T1000 (cell line): ENCODE results near the gene APEX1.
"Not testable (repeated sequence)": the region's sequence is repeated elsewhere in the genome, so short reads cannot be mapped to it uniquely, and the experiment has no call there.

ENCODE experiments used
- DNase-seq: peaks from one replicate; lab custom pipeline; 2025; ENCODE audit warnings: mixed read lengths; lab: John Stamatoyannopoulos, UW

The APEX1 gene

DNA sequence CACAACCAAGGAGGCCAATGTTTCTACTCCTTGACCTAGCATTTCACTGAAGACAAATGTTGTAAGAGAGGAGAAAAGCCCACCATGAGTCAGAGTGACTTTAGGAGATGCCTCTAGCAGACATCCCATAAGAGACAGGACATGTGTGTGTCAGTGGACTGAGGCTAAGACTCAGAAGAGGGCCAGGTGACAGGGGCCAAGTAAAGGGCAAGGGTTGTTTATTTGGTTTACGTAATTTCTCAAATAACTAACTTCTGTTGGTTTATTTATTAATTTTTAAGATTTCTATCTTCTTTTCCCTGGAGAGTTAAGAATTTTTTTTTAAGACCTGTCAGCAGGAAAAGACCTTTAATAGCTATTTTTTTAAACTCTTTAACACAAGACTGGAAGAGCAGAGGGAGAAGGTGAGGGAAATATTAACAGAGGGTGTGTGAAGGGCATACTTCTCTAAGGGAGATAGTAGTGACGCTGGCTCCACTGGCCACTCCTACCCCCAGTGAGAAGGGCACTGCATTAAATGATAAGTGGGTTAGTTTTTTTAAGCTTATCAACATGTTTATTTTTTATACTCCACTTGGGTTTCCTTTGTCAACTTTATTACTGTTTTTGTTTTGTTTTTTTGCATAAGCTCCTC, 17.6 kb downstream of the APEX1 start:
- no peak for DNase-seq

DNA sequence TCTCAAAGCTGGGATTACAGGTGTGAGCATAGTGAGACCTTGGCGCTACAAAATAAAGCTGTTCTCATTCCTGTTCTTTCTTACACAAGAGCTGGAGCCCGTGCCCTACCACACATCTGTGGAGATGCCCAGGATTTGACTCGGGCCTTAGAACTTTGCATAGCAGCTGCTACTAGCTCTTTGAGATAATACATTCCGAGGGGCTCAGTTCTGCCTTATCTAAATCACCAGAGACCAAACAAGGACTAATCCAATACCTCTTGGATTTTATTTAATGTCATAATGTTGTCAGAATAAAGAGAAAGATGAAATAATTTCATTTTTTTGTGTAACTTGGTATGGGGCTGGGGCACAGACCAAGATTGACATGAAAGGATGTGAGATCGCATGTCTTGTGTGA, 21.8 kb downstream of the APEX1 start:
- DNase-seq = no peak

DNA sequence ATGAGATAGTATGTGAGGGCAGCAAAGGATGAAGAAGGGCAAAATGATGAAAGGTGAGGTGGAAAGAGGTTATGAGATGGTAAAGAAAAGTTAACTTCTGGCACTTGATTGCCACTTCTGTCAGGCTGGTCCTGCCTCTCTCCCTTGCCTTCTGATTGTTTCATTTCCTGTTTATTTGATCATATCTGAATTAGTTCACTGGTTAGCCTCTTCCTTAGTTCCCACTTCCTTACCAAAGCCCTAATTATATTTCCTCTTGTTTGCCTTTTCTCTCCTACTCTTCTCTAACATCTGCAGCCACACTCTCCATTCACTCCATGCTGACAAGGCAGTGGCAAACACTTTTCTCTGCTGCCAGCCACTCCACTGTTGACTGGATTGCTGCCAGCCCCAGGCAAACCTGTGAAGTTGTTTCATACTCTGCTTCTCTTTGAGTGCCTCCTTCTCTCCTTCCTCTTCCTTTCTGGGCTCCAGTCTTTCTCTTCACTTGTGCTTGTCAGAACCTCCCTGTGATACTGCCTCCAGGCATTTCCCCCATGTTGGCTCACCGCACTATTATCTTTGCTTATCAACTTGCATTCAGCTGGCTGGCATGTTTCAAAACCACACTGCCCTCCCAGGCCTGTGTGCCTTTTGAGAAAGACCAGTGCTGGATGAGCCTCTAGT, 22.3 kb downstream of the APEX1 start:
- DNase-seq = peak; percentile 47

DNA sequence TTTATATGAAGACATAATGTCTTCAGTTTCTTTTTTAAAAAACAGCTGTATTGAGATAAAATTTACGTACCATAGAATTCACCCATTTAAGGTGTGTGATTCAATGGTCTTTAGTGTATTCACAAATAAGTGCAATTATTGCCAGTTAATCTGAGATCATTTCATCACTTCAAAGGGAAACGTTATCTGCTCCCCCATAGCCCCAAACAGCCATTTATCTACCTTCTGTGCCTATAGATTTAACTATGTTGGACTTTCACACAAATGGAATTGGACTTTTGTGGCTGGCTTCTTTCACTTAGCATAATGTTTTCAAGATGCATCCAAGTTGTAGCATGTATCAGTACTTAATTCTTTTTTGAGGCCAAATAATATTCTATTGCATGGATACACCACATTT, 23.9 kb downstream of the APEX1 start:
- DNase-seq = no peak

DNA sequence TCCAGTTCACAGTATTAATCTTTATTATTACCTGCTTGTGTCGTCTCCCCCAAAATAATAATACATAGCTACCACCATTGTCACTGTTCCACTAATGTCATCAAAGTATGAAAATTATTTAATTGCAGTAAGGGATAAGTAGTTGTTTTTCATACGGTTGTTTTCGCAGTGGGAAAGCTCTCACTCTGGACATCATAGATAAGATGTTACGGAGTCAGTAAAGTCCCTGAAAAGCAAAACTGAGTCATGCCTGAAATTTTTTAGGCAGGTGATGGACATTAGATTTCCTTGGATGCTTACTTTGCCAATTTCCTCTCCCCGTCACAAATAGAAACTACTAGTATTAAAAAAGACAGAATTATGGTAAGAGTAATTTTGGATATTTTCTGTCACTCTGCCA, 27.4 kb downstream of the APEX1 start:
- no peak for DNase-seq

DNA sequence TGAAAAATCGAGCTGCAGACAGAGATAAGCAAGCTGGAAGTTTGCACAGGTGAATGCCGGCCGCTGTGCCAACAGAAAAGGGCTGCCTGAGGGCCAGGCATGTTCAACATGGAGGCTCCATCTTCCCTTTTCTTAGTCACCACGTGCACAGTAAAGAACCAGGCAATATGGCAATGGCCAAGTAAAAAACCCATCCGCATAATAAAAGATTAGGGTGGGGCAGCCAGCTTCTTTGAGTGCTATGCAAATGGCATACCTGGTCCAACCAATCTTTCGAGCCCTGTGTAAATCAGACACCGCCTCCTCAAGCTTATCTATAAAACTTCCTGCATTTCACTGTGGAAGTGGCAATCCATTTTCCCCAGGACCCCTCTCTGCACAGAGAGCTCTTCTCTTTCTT, 30.9 kb downstream of the APEX1 start:
- DNase-seq = no peak

DNA sequence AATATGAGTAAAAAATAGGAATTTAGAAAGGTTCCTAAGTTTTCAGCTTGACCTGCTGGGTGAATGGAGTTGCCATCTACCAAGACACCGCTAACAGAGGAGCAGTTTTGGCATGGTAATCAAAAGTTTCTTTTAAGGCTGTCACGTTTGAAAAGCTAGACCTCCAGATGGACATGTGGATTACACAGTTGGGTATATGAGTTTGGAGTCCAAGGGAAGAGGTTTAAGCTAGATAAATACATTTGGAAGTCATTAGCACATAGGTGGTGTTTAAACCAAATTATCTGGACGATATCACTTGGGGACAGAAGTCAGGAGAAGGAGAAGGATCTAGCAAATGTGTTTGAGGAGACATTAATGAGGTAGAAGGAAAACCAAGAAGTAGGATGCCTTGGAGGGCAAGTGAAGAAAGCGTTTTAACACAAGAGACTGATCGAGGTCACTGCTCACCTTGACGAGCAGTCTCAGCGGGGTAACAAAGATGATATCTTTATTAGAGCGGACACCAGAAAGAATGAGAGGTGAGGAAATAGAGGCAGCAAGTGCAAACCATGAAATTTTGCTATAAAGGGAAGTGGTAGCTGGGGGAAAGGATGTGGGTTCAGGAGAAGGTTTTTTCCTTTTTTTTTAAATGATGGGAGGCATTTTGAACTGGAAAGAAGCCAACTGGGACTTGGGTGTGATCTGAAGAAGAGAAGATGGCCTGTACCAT, 31.8 kb downstream of the APEX1 start:
- DNase-seq = no peak

DNA sequence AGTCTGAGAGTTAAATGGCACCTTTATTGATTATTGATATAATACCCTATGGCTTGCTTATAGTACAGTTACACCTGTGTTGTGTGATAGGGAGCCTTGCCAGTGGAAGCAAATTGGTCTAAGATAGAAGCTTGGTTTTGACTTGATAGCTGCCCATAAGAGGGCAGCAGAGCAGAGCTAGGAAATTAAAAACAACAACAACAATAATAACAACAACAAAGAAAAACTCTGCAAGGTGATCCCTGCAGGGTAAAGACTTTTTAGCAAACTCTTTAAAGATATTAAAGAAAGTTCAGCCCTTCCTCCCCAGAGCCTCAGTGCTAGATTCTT, 32.3 kb downstream of the APEX1 start:
- no peak for DNase-seq

DNA sequence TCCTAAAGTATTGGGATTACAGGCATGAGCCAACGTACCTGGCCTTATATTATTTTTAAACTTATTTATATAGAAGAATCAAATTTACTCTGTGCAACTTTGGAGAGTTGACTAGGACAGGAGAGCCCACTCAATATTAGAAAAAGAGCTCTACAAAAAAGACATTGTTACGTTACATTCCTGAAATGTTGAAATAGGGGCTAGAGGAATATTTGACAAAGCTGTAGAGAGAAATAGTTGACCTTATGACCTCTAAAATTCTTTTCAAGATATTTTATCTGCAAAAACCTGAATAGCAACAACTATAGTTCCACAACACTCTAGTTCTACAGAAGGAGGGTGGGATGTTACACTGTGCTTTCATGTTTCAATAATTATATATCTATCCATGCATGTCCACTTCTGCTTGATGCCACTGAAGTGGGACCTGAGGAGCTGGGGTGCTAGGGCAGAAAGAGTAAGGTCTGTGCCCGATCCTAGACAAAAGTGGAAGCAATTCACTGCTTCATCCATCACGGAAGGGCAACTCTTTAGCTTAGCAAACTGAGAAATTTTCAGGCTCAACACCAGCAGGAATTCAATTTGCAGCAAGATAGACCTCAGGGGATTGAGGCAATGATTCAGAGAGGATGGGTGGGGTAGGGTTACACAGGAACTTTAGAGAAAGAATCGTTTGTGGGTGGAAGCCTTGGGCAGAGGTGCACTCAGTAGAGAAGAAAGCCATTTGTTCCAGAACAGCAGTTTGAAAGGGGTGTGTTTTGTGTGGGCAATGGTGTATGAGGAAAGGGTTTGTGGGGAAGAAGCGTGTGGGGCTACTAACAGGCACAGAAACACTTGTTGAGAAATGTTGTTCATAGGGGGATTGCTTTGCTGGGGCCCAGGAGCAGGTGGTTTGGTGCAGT, 34.3 kb downstream of the APEX1 start:
- no peak for DNase-seq

DNA sequence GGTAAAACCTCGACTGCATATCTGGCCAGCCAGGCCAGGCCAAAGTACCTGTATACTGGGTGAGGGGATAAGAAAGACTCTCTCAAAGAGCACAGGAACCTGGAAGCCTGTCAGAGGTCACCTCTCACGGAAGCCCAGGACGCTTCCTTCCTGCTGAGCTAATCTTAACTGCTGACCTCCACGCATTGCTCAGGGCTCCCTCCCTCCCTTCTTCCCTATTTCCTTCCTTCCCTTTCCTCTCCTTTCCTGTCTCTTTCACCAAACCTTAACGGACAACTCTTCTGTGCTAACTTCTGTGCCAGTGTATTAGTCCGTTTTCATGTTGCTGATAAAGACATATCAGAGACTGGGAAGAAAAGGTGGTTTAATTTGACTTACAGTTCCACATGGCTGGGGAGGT, 35.5 kb downstream of the APEX1 start:
- no peak for DNase-seq

DNA sequence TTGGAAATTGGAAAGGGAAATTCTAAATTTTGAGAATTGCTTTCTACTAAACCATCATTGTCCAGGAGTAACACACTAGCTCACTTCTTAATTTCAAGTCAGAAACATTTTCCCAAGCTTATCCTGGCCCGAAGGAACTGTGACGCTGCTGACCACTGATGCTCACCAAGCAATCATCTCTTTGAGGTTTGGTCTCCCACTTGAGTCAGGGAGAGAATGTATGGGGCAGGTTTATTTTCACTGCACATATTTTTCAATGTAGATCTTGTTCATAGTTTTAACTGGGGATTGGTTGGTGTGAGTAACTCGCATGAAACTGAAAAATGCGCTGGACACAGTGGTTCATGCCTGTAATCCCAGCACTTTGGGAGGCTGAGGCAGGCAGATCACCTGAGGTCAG, 37.5 kb downstream of the APEX1 start:
- no peak for DNase-seq

DNA sequence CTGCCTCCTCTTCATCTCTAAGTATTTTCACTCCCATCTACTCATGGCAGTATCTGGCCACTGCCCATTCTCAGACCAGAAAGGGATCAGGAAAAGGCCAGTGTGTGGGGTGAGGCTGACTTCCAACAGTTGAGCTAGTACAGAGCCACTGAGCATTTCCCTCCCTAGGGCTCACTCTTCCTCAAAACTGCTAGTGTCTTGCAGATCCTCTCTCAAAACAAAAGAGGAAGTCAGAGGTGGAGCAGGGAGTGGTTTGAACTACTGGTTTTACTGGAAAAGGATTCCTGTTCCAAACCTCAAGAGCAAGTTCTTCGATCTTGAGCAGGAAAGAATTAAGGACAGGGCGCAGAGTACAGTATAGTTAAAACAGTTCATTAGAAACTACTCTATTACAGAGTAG, 38.6 kb downstream of the APEX1 start:
- no peak for DNase-seq

DNA sequence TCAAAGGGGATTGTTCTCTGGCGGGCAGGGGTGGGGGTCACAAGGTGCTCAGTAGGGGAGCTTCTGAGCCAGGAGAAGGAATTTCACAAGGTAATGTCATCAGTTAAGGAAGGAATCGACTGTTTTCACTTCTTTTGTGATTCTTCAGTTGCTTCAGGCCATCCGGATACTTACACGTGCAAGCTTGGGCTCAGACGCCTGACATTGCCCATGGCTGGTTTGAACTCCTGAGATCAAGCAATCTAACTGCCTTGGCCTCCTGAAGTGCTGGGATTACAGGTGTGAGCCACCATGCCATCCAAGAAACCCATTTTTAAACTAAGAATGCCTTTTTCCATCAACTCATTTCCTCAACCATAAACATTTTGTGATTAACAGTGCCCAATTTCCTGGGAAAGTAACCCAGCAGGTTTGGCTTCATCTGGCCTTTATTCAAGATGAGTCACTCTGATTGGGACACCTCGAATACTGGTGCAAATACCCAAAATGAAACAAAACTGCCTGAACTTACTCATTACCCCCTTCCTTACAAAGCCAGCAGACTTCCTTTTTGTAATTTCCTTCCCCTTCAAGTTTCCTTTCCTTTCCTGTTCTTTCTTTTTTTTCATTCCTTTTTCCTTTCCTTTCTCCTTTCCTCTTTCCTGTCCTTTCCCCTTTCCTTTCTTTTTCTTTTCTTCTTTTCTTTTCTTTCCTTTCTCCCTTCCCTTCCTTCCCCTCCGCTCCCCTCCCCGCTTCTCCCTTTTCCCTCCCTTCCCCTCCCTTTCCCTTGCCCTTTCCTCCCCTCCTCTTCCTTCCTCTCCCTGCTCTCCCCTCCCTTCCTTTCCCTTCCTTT, 40.1 kb downstream of the APEX1 start:
- no peak for DNase-seq

DNA sequence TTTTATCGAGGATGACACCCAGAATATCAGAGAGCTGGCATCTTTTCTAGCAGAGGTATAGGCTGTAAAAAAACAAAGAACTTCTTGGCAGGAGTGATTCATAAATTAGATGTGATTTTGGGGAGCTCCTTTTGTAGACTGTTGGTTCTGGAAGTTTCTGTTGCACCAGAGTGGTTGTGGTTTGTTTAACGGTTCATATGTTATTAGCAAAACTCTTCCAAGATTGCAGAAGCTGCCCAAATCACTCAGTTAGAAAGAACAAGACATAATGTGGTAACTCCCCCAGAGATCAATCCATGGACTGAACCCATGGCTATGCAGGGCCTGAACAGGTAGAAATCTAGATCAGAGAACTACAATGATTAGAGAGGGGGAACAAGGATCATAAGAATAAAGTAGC, 43.6 kb downstream of the APEX1 start:
- no peak for DNase-seq

DNA sequence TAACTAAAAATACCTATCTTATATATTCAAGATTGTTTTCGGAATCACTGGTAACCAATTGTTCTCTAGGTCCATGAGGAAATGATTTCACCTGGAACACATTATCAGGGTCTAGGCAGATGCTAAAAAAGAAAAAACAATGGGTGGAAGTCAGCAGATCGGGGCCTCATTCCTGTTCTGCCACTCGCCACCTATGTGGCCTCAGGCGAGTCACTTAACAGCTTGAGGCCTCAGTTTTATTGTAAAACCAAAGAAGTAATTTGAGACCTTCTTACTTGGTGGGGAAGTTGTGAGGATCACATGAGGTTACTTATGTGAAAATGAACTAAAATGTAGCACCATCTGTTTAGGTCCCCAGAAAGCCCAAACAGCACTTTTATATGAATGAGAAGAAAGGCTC, 44.1 kb downstream of the APEX1 start:
- no peak for DNase-seq

DNA sequence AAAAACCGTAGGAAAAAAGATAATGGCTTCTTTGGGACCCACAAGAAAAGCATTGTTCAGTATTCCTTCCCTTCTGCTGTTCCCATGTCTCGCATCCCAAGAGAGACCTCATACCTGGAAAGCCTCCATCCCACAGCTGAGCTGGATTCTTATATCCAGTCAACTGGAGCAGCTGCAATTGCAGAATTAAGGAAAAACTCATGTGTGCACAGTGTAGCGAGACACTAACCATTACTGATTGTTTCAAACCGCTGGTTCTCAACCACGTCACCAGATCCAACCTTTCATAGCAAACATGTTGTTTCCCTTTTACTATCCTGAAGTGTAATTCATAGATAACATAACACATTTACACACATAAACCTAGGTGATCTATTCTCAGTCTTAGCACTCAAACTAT, 44.9 kb downstream of the APEX1 start:
- DNase-seq = no peak

DNA sequence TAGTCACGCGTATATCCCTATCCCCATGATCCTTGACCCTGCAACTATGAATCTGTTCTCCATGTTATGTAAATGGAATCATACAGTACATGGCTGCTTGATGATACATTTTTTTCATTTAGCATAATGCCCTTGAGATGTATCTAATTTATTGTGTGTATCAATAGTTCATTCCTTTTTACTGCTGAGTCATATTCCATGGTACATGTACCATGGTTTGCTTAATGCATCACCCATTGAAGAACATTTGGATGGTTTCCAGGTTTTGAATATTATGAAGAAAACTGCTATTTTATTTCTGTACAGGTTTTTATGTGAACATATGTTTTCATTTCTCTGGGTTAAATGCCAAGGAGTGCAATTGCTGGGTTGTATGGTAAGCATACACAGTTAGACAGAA, 46.3 kb downstream of the APEX1 start:
- no peak for DNase-seq

DNA sequence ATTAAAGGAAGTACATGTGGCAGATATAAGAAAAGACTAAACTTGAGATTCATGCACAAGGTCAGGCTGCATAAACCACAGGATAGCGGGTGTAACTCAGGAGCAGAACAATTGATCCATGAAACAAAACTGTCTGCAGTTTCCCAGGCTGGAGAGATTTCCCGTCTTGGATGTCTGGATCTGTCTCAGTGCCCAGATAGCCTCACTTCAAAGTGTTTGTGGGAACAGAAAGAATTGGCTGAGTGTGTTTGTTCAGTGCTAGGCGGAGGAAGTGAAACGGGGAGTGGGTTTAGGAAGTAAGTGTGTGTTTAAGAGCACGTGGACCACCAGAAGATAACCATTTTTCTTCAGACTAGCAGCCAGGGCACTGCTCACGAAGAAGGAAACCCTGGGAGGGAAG, 48.9 kb downstream of the APEX1 start:
- DNase-seq = no peak

DNA sequence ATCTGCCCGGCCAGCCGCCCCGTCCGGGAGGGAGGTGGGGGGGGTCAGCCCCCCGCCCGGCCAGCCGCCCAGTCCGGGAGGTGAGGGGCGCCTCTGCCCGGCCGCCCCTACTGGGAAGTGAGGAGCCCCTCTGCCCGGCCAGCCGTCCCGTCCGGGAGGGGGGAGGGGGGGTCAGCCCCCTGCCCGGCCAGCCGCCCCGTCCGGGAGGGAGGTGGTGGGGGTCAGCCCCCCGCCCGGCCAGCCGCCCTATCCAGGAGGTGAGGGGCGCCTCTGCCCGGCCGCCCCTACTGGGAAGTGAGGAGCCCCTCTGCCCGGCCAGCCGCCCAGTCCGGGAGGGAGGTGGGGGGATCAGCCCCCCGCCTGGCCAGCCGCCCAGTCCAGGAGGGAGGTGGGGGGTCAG, 51.2 kb downstream of the APEX1 start:
- not testable (repeated sequence) for DNase-seq

DNA sequence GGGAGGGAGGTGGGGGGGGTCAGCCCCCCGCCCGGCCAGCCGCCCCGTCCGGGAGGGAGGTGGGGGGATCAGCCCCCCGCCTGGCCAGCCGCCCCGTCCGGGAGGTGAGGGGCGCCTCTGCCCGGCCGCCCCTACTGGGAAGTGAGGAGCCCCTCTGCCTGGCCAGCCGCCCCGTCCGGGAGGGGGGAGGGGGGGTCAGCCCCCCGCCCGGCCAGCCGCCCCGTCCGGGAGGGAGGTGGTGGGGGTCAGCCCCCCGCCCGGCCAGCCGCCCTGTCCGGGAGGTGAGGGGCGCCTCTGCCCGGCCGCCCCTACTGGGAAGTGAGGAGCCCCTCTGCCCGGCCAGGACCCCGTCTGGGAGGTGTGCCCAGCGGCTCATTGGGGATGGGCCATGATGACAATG, 51.7 kb downstream of the APEX1 start:
- DNase-seq = not testable (repeated sequence)
